NCI-H226 (cell line): ENCODE measurements around the gene KIF3B.
"Not testable (repeated sequence)": the region's sequence is repeated elsewhere in the genome, so short reads cannot be mapped to it uniquely, and the experiment has no call there.

Experiments
- DNase-seq: peaks from one replicate; pipeline ENCODE4 v3.0.0-alpha.2; 2015

The KIF3B gene

DNA sequence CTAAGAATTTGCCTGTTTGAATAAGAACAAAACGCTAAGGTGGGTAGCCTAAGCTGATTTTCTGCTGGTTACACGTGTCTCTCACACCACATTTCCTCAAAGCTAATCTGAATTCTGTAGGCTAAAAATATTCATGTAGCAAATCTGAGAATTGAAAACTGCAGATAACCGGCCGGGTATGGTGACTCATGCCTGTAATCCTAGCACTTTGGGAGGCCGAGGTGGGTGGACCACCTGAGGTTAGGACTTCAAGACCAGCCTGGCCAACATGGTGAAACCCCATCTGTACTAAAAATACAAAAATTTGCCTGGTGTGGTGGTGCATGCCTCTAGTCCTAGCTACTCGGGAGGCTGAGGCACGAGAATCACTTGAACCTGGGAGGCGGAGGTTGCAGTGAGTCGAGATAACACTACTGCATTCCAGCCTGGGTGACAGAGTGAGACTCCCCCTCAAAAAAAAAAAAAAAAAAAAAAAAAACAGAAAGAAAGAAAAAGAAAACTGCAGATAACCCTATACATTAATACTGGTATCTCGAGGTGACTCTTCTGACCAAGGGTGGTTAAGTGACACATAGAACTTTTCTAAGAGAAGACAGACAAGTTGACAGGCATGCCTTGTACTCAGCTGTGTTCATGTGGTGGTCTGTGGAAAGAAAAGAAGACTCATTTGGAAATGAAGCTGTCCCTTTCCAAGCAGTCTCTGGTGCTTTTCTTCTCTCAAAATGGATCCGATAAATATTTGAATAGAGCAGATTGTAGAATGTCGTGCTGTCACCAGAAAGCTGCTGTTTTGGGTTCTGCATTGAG is 55.9 kb downstream of the KIF3B start:
- peak; percentile 58 for DNase-seq

- peak; percentile 78 for DNase-seq
These were observed 56.8 kb downstream of the KIF3B start for GRCh38 chr20:32333988-32334885.

DNA sequence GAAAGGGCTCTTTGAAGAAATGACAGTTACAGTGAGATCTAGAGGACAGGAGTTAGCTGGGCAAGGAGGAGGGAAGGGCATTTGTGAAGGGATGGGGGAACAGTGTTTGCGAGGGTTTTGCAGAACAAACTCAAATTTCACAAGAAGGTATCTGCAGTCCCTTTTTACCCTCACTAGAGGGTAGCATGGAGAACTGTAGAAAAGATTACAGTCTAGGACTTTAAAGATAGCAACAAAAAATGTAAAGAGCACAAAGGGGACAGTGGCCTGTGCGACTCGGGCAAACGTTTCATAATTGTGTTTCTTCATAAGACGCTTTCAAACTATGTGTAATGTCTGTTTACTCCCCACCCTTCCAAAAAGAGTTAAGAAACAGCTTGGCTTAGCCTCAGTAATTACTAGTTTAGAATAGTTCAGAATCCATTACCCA is 59.5 kb downstream of the KIF3B start:
- no peak for DNase-seq

- DNase-seq = no peak
These were observed 60.6 kb downstream of the KIF3B start for GRCh38 chr20:32337937-32338661.

DNA sequence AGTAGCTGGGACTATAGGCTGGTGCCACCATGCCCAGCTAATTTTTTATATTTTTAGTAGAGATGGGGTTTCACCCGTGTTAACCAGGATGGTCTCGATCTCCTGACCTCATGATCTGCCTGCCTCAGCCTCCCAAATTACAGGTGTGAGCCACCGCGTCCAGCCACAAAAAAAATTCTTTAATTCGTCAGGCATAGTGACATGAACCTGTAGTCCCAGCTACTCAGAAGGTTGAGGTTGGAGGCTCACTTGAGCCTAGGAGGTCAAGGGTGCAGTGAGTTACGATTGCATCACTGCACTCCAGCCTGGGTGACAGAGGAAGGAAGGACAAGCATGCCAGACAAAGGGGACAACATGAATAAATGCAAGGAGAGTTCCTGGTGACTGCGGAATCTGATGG is 61.2 kb downstream of the KIF3B start:
- DNase-seq = no peak

DNA sequence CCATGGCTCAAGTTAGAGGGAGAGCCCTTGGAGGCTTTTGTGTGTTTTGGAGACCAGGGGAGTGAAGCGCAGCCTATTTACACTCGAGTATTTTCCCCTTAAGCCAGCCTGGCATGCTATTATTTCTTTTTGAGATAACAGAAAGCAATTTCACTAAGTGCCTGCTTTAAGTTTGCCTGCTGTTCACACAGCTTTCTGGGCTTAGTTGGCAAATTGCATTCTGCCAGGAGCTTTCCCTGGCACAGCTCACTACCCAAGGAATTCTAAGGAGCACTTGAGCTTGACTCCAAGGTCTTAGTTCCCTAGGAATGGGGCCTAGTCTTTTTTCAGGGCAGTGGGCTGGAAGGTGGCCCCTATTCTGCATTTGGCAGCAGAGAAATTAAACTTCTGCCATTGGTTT is 61.7 kb downstream of the KIF3B start:
- DNase-seq = no peak

- not testable (repeated sequence) for DNase-seq
These were observed 63.6 kb downstream of the KIF3B start for GRCh38 chr20:32341053-32341452.

- peak; percentile 43 for DNase-seq
These were observed 66.0 kb downstream of the KIF3B start for GRCh38 chr20:32343439-32343838.

GRCh38 chr20:32344835-32345506 is 67.5 kb downstream of the KIF3B start:
- DNase-seq = no peak

DNA sequence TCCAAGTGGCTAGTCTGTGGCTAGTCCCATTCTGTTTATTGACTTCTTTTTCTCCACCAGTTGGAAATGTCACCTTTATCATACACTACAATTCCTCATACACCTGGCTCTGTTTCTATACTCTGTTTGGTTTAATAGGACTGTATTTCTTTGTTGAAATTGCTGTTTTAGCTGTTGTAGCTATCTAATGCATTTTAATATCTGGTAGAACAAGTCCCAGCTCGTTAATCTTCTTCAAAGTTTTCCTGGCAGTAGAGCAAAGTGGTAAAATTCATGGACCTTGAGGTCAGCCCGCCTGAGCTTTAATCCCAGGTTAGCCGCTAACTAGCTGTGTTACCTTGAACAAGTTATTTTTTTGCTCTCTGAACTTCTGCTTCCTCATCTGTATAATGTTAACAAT is 70.8 kb downstream of the KIF3B start:
- no peak for DNase-seq

GRCh38 chr20:32350421-32350820 is 73.0 kb downstream of the KIF3B start:
- no peak for DNase-seq

DNA sequence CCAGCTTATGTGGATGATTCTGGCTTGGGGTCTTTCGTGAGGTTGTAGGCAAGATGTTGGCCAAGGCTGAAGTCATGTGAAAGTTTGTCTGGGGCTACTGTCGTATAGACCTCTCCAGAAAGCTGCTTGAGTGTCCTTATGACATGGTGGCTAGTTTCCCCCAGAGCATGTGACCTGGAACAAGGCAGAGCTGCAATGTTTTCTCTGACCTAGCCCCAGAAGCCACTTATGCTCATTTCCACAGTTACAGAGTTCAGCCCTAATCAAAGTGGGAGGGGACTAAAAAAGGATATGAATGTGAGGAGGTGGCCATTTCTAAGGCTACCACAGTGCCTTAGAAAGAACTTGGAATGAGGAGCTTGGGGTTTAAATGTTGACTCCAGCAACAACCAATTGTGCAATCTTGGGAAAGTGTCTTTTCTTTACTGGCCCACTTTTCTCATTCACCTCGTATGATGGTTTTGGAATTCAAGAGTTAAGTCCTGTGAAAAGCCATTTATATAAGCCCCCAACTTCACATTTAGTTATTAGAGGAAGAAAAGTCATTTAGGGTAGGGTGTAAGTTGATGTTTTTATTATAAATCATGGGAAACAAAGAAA is 74.8 kb downstream of the KIF3B start:
- DNase-seq = no peak

DNA sequence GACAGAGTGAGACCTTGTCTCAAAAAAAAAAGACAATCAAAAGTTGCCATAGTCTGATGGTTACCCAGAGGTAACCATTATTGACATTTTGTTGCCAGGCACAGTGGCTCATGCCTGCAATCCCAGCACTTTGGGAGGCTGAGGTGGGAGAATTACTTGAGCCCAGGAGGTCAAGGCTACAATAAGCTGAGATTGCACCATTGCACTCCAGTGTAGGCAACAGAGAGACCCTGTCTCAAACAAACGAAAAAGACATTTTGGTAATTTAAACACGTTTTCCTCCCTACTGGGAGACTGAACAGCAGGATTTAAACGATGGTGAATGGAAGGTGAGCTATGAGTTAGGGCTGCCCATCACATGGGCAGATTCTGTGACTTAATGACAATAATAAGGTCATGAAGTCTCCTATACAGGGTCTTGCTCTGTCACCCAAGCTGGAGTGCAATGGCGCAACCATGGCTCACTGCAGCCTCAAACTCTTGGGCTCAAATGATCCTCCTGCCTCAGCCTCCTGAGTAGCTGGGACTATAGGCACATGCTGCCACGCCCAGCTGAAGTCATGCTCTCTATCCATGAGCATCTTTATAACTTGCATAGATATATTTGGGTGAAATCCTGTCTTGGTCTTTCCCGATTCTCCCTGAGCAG is 76.5 kb downstream of the KIF3B start:
- DNase-seq = no peak

DNA sequence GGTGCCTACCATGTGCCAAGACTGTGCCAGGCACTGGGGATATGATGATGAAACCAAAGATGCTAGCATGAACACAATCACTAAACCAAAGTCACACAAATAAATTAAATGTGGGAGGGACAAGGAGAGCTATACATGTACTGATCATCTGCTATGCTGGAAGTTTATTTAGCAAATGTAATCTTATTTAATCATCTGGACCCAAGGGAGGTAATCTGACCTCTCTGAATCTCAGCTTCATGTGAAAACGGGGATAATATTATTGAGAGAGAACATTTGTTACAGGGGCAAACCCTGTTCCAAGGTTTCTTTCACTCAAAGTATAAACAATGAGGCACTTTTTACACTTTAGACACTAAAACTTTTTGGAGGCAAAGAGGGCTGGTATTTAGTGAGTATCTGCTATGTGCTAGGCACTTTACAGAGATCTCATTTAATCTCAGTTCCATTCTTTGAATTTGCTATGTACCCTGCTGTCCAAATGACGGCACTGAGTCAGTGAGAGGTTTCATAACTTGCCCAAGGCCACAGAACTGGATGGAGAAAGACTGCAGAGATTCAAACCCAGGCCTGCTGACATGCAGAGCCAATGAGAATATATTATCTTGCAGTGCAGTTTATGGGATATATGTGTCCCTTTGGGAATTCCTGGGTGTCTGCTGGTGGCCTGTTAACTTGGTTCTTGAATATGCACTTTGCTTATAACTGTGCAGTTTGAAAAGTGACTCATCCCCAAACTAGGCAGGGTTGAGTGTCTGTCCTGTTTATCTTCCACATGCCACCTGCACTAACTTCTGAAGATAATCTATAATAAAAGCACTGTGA is 77.4 kb downstream of the KIF3B start:
- DNase-seq = peak; percentile 55

GRCh38 chr20:32355417-32355841 is 78.0 kb downstream of the KIF3B start:
- no peak for DNase-seq

DNA sequence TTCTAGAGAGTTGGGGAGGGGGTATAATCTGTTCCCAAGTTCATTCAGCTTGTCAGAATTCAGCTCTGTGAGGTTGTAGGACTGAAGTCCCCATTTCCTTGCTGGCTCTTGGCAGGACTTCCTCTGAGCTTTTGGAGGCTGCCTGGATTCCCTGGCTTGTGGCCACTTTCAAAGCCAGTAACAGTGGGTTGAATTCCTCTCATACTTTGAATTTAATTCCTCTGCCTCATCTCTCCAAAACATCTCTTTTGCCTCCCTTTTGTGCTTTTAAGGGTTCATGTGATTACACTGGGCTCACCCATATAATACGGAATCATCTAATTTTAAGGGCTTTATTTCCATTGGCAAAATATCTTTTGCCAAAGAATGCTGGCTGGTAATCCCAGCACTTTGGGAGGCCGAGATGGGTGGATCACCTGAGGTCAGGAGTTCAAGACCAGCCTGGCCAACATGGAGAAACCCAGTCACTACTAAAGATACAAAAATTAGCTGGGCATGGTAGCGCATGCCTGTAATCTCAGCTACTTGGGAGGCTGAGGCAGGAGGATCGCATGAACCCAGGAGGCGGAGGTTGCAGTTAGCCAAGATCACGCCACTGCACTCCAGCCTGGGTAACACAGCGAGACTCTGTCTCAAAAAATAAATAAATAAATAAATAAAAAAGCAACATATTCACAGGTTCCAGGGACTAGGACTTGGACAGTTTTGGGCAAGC is 78.6 kb downstream of the KIF3B start:
- DNase-seq = peak; percentile 85

DNA sequence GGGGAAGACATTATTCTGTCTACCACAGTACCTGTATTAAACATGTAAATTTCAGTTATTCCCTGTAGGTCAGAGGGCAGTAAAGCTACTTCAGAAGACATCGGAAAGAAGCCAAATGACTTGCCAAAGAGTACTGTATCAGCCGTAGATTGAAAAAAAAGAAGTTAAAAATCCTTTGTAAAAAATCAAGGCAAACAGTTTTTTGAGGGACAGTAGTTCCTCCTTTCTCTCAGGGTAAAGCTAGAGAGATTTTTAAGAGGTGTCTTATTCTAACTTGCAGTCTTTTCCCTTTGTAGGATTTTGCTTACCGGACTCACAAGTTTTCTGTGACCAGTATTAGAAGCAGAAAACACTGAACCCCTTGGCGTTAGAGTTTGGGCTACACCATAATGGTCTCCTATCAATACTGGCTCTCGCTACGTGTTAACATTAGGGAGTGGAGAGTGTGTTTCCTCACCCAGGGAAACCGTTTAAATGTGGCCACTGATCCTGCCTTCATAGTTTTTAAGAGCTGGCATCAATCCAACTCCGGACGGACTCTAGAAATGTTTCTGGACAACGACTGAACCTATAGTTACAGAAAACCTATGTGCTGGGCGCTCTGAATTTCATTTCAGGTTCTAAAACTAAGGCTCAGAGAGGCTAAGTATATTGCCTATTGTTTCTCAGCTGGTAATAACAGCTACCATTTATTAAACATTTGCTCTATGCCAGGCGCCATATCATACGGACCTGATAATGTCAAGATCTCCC is 79.3 kb downstream of the KIF3B start:
- DNase-seq = no peak

GRCh38 chr20:32357375-32357868 is 80.0 kb downstream of the KIF3B start:
- peak; percentile 74 for DNase-seq
